ENCODE data around the gene FAM200C.

Gene FAM200C

GRCh38 chr5:160419458-160420330 is 19.8 kb upstream of the FAM200C start:
- no peak for DNase-seq

- DNase-seq = peak; percentile 91
These were observed 19.0 kb upstream of the FAM200C start, which contains the start of gene SLU7 for GRCh38 chr5:160418561-160419457. TSS of gene SLU7 (minus strand) at chr5:160419081. CDS start at chr5:160415294, 3,787 bp downstream.

- no peak for DNase-seq
These were observed 1.0 kb downstream of the FAM200C start for GRCh38 chr5:160398806-160399205.

- no peak for DNase-seq
These were observed 2.4 kb downstream of the FAM200C start for GRCh38 chr5:160397492-160397891.

- no peak for DNase-seq
These were observed 4.7 kb downstream of the FAM200C start for GRCh38 chr5:160395111-160395510.

- no peak for DNase-seq
These were observed 8.8 kb downstream of the FAM200C start for GRCh38 chr5:160390787-160391696.

GRCh38 chr5:160387445-160387844 is 12.4 kb downstream of the FAM200C start:
- DNase-seq = no peak

- DNase-seq = no peak
These were observed 14.4 kb downstream of the FAM200C start for GRCh38 chr5:160385496-160385895.

GRCh38 chr5:160384681-160385080 is 15.2 kb downstream of the FAM200C start:
- no peak for DNase-seq

GRCh38 chr5:160382346-160382745 is 17.5 kb downstream of the FAM200C start:
- peak; percentile 57 for DNase-seq

GRCh38 chr5:160380041-160380440 is 19.8 kb downstream of the FAM200C start:
- no peak for DNase-seq

- DNase-seq = no peak
These were observed 20.3 kb downstream of the FAM200C start for GRCh38 chr5:160379511-160379910.

GRCh38 chr5:160378330-160378729 is 21.5 kb downstream of the FAM200C start:
- DNase-seq = no peak

GRCh38 chr5:160377651-160378050 is 22.2 kb downstream of the FAM200C start:
- DNase-seq = no peak

GRCh38 chr5:160376416-160376815 is 23.4 kb downstream of the FAM200C start:
- DNase-seq = no peak

- DNase-seq = no peak
These were observed 24.2 kb downstream of the FAM200C start for GRCh38 chr5:160375701-160376100.

GRCh38 chr5:160375166-160375565 is 24.7 kb downstream of the FAM200C start:
- DNase-seq = no peak

- DNase-seq = no peak
These were observed 28.6 kb downstream of the FAM200C start for GRCh38 chr5:160371294-160371693.

- DNase-seq = no peak
These were observed 29.2 kb downstream of the FAM200C start for GRCh38 chr5:160370713-160371034.

GRCh38 chr5:160369990-160370712 is 29.7 kb downstream of the FAM200C start, which contains the start of gene C1QTNF2:
TSS of gene C1QTNF2 (minus strand) at chr5:160370626. CDS start at chr5:160355011, 15,615 bp downstream.
- DNase-seq = no peak

- DNase-seq = no peak
These were observed 32.0 kb downstream of the FAM200C start for GRCh38 chr5:160367885-160368284.

- DNase-seq = no peak
These were observed 32.6 kb downstream of the FAM200C start for GRCh38 chr5:160367261-160367660.
